GM23338 (cell line): ENCODE results near the gene SLC37A2.

Experiments used
- EZH2 ChIP-seq: fragments of 200-600 bp; sonication (generic); IDR thresholded peaks from one replicate; pipeline ENCODE4 v1.8.0; 2017; ENCODE audit warnings: antibody characterized with exemption, mild to moderate bottlenecking, low read depth; ENCODE audit not compliant: unreplicated experiment
- JUNB ChIP-seq: IDR thresholded peaks from one replicate; pipeline ENCODE4 v1.6.1; 2016; ENCODE audit warnings: antibody characterized with exemption; ENCODE audit not compliant: unreplicated experiment
- TF ChIP-seq, protein P1 (sequence below), 2 experiments: fragments of 200-600 bp in 1 of 2; sonication (generic) in 1 of 2; conservative IDR thresholded peaks; 2 replicates each; pipeline versions ENCODE4 v1.5.1 to v1.6.1; 2016 to 2017; ENCODE audit warnings: antibody characterized with exemption in 2 of 2, low read depth in 2 of 2, mild to moderate bottlenecking in 2 of 2, moderate library complexity in 1 of 2

DNA sequence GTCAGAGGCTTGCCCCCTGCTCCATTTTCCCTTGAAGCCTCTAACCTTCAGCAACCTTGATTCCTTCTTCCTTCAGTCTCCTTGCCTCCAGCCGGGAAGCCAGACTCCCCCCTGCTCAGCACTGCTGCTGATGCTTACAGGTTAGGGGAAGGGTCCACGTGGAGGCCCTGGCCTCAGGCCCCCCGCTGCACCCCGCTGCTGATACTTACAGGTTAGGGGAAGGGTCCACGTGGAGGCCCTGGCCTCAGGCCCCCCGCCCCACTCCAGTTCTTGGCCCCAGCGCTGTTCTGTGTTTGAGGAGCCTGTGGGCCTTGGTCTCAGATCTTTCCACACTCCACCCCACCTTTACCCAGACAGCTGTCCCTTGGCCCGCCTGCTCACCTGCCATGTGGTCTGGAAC lies 75.9 kb downstream of the SLC37A2 start:
- TF ChIP-seq, protein P1, sequence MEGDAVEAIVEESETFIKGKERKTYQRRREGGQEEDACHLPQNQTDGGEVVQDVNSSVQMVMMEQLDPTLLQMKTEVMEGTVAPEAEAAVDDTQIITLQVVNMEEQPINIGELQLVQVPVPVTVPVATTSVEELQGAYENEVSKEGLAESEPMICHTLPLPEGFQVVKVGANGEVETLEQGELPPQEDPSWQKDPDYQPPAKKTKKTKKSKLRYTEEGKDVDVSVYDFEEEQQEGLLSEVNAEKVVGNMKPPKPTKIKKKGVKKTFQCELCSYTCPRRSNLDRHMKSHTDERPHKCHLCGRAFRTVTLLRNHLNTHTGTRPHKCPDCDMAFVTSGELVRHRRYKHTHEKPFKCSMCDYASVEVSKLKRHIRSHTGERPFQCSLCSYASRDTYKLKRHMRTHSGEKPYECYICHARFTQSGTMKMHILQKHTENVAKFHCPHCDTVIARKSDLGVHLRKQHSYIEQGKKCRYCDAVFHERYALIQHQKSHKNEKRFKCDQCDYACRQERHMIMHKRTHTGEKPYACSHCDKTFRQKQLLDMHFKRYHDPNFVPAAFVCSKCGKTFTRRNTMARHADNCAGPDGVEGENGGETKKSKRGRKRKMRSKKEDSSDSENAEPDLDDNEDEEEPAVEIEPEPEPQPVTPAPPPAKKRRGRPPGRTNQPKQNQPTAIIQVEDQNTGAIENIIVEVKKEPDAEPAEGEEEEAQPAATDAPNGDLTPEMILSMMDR (conservative IDR thresholded peaks at IDR 0.05; ENCODE audit: low read depth in 2 of 2) = no peak
- TF ChIP-seq JUNB (no peak), EZH2 (no peak)
